GM11168 (cell line): ENCODE data around the gene ZKSCAN4.

Experiments
- in situ Hi-C: fragments of 300-500 bp; cut with MboI; formaldehyde crosslinking; loops from one replicate; pipeline ENCODE4 v1.12.0; 2022; ENCODE audit warnings: low sequenced_read_pairs; ENCODE audit not compliant: unreplicated experiment

Gene ZKSCAN4

DNA sequence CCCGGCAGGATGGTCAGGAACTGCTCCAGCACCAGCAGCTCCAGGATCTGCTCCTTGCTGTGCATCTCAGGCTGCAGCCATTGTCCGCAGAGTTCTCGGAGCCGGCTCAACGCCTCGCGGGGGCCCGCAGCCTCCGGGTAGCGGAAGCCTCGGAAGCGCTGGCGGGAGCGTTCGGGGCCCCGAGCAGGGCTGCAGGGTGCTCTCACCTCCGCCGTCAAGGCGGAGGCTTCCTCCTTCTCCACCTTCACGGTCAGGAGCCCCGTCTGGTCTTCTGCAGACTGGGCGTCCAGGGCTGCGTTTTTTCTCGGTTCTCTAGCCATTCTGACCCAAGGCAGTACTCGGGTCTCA, 434 bp downstream of the ZKSCAN4 start:
- in situ Hi-C loops, result no loop called here

GRCh38 chr6:28250747-28251146, 1.3 kb downstream of the ZKSCAN4 start:
- in situ Hi-C loops, result no loop called here

- in situ Hi-C loops, result no loop called here
Observed at GRCh38 chr6:28248916-28249315, 3.2 kb downstream of the ZKSCAN4 start.

- in situ Hi-C loops, result no loop called here
Observed at GRCh38 chr6:28245206-28245941, 6.7 kb downstream of the ZKSCAN4 start.

GRCh38 chr6:28243946-28244345, 8.1 kb downstream of the ZKSCAN4 start:
- in situ Hi-C loops, result no loop called here

GRCh38 chr6:28240471-28240870, 11.6 kb downstream of the ZKSCAN4 start:
- in situ Hi-C loops, result no loop called here

- in situ Hi-C loops, result no loop called here
Observed at GRCh38 chr6:28239636-28240035, 12.4 kb downstream of the ZKSCAN4 start.

DNA sequence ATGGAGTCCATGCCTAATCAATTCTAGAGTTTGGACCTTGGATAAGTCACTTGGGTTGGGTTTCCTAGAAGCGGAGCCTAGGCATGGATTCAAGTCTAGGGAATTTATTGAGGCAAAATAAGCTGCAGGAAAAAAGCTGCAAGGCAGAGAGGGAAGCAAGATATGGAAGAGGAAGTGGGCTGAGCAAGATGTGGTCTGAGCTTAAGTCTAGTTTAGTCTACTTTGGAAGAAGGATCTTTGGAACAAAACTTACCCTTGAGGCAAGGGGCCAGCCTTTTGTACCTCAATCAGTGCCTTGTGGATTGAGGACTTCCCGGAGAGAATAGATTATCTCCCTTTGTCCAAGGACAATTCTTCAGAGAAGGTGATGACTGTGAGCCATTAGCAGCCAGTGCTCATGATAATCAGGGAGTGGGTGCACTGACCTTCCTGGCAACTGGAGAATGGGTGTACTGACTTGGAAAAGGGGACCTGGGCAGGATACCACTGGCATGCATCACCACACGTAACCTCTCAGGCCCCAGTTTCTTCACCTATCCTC, 16.1 kb downstream of the ZKSCAN4 start:
- in situ Hi-C loops, result no loop called here

GRCh38 chr6:28232785-28233184, 19.3 kb downstream of the ZKSCAN4 start:
- in situ Hi-C loops, result no loop called here

DNA sequence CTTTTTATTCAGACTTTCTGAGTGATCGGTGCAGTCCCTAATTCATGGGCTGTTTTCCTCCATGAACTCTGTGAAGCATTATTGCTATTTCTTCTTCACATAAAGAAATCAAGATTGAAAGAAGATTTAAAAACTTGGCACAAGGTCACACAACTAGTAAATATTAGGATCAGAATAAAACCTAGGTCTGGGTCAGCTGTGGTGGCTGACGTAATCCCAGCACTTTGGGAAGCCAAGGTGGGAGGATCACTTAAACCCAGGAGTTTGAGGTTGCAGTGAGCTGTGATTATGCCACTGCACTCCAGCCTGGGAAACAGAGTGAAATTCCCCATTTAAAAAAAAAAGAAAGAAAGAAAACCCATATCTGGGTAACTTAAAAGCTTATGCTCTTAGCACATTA, 25.6 kb downstream of the ZKSCAN4 start:
- in situ Hi-C loops, result no loop called here

DNA sequence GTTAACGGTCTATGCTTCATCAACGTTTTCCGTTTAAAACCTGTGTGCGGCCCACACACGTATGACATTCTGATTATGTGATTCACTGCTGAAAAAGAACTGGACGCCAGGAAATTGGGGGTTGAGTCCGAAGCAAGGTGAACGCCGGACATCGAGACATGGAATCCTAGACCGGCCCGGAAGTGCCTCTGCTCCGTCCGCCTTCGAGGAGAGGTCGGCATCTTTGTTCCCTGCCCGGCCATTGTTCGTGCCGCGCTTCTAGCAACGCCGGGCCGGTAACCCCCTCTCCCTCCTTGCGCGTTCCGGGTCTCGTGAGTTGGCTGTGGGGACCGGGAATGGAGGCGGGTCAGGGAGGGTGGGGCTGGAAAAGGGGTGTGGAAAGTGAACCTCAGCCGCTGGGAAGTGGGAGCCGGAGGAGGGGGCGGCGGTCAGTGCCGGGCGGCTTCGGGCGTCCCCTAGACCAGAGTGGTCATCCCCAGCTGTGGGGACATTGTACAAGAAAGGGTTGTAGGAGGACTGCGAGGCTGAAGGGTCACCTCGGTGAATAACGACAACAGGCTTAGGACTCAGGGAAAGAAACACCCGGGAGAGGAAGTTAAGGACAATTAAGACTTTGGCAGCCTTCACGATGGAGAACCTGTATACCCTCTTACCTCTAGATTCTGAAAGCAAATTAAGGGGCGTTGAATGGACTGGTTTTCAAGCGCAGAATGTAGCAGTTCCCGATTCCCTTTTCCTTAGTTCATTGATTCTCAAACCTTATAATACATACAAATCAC, 26.8 kb downstream of the ZKSCAN4 start, which contains the start of gene ZSCAN9:
ZSCAN9 (plus strand) TSS at position 220 of the 779 bp plus-strand sequence. CDS start 1,810 bp downstream, outside the sequence.
- in situ Hi-C loops, result no loop called here

GRCh38 chr6:28224131-28225055, 27.7 kb downstream of the ZKSCAN4 start:
- in situ Hi-C loops, result no loop called here

DNA sequence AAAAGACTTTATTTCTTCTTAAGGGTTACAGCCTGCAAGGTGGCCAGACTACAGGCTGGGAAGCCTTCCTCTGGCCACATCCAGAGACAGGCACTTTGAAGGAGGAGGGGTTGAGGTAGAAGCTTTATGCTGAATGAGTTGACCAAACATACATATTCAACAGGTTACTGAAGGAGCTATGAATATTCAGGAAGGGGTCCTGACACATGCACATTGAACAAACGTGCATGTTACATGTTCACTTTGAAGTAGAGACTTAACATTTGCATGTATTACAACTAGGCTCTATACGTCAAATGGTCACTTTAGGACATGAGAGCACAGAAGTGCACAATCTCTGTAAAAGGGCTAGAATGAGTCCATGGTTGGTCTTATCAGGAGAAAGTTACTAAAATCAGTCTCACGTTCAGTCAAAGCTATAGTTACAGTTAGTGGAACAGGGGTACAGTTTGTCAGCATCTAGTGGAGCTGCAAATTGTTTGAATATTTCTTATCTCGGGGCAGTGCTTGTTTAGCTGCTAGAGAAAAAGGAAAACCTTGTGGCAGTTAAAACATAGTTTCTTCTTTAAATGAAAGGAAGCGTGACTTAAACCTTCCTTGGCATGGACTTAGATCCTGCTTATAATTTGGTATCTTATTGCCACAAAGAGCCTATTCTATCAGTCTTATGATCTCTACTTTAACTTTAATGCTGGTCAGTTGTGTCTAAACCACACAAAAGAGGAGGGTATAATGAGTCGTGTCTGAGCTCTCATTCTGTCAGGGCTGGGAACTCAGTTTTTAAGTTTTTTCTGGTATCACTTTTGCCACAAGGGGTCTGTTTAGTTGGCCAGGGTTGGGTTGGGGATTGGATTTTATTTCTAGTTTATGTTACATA, 31.6 kb downstream of the ZKSCAN4 start:
- in situ Hi-C loops, result no loop called here

DNA sequence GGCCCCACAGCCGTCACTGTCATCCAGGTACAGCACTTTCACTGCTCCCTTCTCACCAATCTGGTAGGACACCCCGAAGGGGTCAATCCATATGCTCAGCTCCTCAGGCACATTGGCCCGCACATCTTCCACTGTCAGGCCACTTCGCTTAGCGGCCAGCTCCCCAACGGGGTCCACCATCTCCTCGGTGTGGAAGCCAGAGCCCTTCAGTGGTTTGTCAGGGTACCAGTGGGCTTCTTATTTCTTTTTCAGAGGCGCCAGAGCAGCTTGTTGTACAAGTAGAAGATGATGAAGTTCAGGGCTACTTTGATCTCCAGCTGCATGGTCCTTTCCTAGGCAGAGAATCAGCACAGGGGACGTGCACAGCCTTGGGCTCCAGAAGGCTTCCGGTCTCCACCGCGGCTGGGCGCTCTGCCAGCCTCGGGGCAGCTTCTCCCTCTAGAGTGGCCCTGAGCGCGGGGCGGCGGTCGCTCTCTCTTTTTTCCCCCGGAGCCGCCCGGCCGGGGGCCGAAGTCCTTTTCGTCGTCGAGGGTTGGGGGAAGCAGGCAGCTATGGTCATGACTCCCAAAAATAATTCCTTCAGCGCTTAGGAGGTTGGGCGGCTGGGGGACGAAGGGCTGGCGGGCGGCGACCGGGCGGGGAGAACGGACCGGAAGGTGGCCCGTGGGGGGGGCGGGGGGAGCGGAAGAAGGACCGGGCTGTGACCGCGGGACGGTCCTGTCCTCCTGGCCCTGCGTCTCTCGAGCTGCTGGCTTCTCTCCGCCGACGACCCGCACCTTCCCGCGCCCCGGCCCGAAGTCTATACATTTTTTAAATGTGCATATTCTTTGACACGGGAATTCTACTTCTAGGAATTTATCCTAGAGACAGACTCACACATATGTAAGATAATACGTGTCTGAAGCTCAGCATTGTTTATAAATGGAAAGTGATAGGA, 33.5 kb downstream of the ZKSCAN4 start:
- in situ Hi-C loops, result no loop called here

- in situ Hi-C loops, result no loop called here
Observed at GRCh38 chr6:28217890-28218289, 34.2 kb downstream of the ZKSCAN4 start.

DNA sequence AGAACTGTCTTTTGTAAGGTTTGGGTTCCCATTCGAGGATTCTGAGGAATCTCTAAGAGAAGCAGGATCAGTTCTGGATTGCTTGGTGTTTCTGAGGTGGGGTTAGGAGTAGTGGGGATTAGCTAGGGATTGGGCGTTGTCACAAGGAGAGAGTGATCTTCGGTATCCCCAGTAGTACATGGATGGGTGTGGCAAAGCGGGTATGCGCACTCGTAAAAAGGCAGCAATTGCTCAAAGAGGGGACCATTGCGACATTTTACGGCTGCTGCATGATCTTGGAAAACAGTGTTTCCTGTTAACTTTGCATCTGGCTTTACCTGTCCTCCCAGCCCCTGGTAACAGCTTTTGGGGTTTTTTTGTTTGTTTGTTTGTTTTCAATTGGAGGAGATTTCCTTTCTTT, 36.6 kb downstream of the ZKSCAN4 start:
- in situ Hi-C loops, result no loop called here

DNA sequence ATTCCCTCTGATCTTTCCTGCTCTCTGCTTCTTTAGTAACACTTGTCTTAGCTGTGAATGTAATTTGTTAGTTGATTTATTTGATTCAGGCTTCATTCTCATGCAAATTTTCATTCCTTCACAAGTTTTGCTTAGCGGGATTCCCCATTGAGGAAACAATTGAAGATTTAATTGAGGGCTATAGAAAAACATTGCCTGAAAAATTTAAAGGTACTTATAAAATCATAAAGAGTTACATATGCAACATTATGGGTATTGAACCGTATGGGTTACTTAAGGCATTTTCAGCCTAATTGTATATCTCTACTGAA, 38.9 kb downstream of the ZKSCAN4 start:
- in situ Hi-C loops, result no loop called here

- in situ Hi-C loops, result no loop called here
Observed at GRCh38 chr6:28212510-28213212, 39.4 kb downstream of the ZKSCAN4 start.
